HK-2 (cell line): Measurements from ENCODE around the gene SCUBE2.
"Not testable (repeated sequence)": the region's sequence is repeated elsewhere in the genome, so short reads cannot be mapped to it uniquely, and the experiment has no call there.

Experiments used
- DNase-seq: peaks from one replicate; pipeline ENCODE4 v3.0.0-alpha.2; 2018; ENCODE audit not compliant: unreplicated experiment

SCUBE2 gene

DNA sequence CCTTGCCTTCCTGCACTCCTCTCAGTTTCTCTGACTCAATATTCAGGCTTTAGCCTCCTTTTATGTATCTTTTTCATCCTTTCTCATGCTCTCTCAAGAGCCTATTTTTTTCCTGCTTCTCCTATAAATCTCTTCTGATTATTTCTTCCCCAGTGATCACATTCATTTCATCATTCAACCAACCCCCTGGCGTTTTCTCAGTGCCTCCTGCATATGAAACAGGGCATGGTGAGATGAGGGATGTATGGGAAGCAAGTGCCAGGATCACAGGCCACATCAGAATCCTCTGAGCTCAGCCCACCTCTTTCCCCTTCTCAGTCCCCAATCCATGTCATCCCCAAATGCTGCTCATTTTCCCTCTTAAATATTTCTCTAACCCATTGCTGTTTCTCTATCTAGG lies 48.9 kb downstream of the SCUBE2 start:
- no peak for DNase-seq

DNA sequence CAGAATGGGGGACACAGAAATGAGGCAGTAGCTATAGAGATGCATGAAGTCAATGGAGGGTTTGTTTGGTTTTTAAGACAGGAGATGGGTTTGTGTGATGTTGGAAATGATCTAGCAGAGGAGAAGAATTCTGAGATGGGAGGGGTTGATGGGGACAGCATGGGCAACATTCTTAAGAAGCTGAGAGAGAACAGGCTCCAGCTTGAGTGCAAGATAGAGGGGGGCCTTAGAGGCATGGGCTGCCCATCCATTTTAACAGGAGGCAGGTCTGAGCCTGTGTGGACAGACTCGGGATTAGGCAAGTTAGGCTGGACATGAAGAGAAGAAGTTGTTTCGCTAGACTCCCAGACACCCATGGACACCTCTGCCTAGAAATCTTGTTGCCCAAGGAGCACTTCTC lies 49.7 kb downstream of the SCUBE2 start:
- no peak for DNase-seq

DNA sequence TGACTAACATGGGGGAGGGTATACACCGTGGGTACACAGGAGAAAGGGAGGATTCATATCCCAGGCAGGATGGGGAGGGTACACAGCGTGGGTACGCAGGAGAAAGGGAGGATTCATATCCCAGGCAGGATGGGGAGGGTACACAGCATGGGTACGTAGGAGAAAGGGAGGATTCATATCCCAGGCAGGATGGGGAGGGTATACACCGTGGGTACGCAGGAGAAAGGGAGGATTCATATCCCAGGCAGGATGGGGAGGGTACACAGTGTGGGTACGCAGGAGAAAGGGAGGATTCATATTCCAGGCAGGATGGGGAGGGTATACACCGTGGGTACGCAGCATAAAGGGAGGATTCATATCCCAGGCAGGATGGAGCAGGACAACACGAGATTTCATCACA lies 51.0 kb downstream of the SCUBE2 start:
- no peak for DNase-seq

DNA sequence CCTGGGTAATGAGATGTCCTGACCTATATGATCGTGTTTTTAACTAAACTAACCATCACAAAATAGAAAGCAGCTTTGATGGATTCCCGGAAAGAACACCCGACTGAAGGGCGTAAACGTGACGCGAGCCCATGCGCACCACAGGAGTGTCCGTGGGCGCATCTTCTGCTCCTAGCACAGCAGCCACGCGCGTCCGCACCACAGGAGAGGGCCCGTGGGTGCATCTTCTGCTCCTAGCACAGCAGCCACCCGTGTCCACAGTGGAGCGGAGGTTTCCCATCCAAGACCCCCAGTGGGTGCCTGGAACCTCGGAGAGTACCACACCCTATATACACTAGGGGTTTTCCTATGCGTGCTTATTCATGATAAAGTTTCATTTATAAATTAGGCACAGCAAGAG lies 51.5 kb downstream of the SCUBE2 start:
- no peak for DNase-seq

DNA sequence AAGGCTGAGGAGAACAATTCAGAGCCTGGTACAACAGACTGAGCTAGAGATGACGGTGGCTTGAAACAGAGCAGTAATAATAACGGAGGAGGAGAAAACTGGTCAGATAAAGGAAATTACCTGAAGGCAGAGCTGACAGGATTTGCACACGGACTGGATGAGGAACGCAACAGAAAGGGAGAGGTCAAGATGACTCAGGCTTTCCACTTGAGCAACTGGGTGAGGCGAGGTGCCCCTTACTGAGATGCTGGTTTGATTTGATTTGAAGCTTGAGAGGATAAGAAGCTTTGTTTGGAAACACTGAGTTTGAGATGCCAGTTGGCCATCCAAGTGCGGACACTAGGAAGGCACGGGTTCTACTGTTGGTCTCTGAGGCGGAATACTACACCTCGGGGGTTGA lies 52.2 kb downstream of the SCUBE2 start:
- DNase-seq = peak; percentile 28

DNA sequence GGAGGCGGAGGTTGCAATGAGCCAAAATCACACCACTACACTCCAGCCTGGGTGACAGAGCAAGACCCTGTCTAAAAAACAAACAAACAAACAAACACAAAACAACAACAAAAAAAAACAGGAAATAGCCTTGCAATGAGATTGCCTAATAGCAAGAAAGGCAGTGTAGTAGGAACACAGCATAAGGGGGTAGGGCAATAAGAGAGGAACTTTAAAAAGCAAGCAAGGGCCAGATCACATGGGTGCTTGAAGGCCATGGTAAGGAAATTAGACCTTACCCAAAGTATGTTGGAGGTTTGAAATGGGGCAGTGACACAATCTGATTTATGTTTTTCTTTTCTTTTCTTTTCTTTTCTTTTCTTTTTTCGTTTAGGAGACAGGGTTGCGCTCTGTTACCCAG lies 52.9 kb downstream of the SCUBE2 start:
- no peak for DNase-seq

DNA sequence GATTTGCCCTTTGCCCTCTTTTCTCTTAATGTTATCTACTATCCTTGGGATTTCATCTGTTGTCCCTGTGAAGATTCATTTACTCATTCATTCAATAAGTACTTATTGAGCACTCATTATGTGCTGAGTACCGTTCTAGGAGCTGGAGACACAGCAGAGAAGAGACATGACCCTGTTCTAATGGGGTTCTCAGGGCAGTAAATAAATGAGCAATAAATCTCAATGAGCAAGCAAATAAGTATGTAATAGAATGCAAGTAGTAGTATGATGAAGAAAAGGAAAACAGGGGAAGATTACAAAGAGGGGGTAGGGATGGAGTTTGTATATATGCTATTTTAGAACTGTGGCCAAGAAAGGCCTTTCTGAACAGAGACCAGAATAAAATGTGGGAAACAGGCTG lies 53.4 kb downstream of the SCUBE2 start:
- DNase-seq = no peak

DNA sequence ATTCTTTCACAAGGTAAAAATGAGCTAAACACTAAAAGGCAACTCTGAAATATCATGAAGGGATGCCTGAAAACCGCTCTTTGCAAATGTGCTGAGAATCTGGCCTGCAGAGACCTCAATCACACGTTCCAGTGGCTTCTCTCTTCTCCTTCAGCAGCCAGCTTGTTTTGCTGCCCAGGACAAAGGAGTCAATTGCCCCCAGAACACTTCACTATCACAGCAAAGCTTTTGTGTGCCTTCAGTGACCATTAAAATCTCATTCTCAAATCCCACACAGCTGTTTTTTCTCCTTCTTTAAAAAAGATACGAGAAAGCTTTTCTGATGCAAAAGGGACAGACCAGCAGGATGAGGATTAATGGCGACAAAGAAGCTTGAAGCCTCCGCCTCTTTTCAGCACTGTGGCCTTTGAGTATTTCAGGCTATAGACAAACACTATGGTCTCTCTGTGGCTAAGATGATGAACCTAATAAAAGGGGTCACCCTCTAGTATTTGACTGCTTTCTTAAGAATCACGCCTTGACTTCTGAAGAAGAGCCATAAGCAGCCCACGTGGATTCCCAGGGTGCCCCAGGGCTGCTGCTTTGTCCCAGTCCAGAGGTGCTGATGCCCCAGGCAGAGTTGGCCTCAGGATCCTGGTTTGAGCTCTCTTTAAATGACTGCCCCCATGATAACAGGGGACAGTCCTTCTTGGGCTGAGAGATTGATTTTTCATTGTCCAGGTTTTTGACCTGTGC lies 54.2 kb downstream of the SCUBE2 start:
- no peak for DNase-seq

DNA sequence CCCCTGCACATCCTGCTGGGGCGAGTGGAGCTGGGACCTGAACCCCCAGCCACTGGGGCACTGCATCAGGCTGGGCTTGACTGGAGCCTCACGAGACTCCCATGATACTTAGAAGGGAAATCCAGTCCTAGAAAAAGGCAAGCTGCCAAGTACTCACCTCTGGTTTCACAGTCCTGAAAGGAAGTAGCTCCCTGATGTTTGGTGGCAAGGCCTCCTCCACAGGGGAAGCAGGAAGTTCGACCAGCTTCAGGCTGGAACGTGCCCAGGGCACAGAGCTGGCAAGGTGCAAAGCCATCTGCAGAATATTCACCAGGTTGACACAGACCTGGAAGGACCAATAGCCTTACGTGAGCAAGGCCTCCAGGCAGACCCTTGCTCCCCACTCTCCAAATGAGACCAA lies 60.8 kb downstream of the SCUBE2 start:
- DNase-seq = no peak

DNA sequence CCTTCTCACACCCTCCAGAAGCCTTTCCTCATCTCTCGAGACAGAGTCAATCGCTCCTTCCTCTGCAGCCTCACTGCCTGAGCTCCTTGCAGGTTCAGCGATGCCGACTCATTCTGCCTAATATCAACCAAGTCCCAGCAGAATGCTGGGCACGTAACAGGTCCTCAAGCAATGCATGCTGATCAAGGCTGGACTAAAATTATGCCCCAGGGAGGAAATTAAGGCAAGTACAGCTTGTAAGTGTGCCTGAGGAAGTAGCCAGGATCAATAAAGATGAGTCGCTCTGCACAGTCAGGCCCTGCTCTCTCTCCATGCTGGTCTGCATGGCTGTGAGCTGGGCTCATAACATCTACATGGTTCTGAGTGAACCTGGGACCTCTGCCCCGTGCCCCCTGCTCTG lies 62.0 kb downstream of the SCUBE2 start:
- DNase-seq = no peak

DNA sequence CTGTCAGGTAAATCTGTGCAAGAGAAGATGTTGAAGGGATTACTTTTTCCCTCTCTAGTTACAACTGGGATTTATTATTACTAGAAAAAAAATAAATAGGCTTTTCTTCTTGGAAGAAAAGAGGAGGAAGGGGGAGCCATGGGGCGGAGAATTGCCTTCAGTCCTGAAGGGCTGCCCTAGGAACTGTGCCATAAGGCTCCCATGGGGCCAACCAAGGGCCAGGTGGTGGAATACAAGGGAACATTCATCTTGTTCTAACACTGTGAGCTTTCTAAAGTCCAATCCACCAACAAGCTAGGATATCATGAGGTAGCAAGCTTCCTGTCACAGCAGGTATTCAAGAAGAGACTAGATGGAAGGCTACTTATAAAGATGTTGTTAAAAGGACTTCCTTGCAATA lies 62.8 kb downstream of the SCUBE2 start:
- no peak for DNase-seq

DNA sequence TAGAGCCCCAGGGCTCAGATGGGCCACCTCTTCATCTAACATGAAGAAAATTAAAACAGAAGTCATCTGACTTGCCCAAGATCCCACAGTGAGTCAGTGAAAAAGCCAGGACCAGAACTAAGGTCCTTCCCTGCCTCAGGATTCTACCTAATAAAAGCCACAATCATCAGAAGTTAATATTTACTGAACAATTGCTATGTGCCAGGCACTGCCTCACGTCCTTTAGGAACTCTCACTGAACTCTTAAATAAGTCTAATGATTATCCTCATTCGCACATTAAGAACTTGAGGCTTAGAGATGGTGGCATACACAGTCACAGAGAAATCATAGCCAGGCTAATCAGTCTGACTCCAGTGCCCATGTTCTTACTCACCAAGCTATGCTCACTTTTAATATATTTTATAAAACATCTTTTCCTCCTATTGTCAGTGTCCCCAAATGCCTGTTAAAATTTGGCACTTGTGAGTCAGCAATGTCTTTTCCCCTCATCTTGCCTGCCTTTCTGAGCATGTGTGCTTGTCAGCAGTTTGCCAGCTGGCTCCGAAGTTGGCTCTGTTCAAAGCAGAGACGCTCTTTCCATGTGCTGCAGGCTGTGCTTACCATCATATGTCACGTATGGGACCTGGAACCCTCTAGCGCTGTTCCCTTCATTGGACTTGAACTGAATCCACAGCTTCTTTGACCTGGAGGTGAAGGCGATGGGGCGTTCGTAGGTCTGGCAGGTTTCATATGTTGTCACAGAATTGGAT lies 66.1 kb downstream of the SCUBE2 start:
- no peak for DNase-seq

DNA sequence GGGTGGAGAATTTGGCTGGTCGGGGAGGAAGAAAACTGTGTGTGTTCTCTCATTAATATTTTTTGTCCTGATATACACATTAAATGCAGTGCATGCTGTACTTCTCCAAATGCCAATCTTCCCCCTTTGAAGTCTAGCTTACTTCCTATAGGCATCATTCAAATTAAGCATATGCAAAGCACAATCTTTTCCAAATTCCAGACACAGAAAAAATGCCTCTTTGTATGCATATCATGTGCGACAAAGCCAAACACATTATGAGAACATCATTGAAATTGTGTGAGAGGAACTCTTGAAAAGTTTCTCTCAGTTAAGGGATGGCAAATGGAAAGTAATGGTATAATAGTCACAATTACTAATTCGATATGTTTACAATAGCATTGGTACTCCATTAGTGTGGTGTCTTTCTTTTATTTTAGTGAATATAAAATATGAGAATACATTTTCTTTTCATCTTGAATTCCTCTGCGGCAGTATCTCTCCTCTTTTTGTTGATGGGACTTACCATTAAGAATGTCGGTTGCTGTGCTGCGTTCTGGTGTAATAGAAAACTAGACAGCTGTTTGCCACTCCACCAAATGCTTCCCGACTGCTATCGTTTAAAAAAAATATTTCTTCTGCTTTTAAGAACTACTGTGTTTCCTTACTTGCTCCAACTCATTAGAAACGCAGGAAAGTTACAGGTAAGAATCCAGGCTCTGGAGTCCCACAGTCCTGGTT lies 68.3 kb downstream of the SCUBE2 start:
- no peak for DNase-seq

DNA sequence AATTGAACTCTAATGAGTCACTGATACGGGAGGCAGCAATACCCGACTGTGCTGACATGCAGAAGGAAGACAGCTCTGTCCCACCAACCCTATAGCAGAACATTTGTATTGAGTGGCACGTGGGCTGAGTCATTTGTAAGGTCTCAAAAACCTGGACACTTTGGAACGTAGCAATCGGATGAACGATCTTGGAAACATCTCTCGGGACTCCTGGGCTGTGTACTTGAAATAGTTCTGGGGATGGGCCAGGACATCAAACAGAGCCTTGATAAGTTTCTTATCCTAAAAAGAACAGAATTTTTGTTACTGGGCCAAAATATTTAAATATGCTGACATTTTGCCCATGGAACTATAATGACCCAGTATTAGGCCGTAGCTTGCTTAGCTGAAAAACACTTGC lies 70.5 kb downstream of the SCUBE2 start:
- DNase-seq = no peak

DNA sequence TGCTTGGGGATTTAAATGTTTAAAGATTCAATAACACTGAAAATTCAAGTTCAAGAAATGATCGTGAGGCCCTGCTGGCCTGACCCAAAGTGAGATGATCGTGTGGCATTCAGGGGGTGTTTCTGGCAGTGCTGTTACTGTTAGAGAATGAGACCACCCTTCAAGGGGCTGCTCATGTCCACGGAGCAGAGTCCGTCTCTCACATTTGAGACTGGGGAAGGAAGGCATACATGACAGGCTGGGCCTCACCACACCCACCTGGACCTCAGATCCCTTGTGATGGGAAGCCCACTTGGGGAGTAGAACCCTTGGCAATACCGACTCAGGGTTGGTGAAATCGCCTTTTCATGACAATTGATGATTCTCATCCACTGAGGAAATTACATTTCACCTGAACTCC lies 71.5 kb downstream of the SCUBE2 start:
- no peak for DNase-seq

DNA sequence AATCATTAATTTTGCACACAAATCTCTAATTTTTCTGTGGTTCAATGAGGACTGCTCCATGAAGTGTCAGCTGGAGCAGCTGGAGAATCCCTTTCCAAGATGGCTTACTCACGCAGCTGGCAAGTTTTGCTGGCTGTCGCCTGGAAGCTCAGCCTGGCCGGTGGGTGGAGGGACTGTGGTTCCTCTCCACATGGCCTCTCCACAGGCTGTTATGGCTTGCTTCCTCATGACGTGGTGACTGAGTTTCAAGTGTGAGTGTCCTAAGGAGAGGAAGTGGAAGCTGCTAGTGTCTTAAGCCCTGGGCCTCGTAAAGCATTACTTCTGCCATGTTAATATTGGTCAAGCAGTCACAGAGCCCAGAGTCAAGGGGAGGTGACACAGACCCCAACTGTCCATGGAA lies 73.6 kb downstream of the SCUBE2 start:
- DNase-seq = no peak

DNA sequence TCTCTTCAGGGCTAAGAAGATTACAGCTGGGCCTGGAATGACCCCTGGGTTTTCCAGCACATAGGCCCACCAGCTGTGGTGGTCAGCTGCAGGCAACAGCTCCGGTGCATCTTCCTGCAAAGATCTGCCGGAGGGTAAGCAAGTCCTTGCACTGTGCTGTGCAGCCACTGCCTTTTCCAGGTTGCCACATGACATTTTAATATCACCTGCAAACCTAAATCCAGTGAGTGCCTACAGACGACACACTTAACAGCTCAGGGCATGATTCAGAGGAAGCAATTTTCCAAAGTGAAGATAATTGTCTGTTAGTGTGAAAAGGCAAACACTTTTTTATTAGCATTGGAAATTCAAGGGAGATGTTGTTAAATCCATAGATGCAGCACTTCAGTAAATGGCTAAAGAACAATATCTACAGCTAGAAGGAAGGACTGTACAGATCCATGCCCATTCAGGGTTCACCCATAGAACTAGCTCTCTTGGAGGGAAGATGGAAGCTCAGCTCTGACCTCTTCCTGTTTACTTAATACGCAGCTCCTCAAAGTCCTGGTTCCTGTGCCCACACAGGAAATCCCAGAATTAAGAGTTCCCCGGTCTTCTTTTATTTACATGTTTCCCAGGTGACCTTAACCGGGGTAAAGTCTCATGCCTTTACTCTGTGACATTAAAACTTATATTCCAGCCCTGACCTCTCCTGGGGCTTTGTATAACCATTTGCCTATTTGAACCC lies 74.3 kb downstream of the SCUBE2 start:
- DNase-seq = no peak

DNA sequence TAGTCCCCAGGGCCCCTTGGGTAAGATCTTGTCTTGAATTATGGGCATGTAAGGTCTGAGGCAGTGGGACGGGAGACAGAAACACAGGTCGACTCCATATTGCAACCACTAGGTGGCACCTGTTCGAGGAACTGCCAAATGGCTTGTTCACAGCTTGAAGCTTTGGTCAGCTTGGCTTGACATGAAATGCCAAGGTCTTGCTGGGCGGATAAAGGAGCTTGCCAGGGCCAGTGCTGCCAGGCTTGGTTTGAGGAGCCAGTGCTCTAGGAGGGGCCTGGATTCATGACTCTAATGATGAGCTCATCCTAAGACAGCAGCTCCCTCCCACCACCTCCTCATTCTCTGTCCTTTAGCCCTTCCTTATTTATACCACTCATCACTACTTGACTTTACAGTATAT lies 75.7 kb downstream of the SCUBE2 start:
- peak; percentile 38 for DNase-seq

DNA sequence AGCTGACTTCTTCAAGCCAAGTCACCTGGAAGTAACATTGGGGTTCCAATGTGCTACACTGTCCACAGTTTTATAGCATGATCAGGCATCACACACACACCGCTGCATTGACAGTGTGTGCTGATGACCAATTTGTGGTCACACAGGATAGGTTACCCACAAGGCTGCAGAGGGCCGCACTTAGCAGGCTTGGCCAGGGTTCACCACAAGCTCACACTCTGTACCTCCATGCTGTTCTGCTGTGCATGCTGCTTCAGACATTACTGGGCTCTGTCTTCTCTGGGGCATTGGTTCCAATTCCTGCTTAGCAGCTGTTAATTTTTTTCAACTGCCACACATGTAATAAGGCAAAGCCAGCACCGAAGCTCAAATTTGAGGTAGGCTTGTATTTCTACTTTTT lies 76.6 kb downstream of the SCUBE2 start:
- DNase-seq = no peak

DNA sequence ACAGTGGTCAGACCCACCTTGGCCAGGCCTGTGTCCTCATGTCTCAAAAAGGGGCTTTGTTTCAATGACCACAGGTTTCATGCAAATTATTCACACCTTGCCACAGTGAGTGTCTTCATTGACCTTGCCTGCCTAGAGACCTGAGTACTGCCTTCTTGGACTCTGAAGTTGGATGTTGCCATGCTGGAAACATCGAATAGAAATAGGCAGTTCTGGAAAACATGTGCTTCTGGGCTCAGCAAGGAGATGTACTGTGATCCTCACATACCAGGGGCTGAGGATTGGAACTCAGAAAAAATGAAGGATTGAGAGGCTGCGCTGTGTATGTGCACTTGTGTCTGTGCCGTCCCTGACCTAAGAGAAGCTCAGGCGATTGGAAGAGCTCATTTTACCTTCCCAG lies 78.0 kb downstream of the SCUBE2 start:
- no peak for DNase-seq

DNA sequence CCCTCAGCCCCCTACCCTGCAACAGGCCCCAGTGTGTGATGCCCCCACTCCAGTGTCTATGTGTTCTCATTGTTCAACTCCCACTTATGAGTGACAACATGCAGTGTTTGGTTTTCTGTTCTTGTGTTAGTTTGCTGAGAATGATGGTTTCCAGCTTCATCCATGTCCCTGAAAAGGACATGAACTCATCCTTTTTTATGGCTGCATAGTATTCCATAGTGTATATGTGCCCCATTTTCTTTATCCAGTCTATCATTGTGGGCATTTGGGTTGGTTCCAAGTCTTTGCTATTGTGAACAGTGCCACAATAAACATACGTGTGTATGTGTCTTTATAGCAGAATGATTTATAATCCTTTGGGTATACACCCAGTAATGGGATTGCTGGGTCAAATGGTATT lies 81.9 kb downstream of the SCUBE2 start:
- DNase-seq = not testable (repeated sequence)

DNA sequence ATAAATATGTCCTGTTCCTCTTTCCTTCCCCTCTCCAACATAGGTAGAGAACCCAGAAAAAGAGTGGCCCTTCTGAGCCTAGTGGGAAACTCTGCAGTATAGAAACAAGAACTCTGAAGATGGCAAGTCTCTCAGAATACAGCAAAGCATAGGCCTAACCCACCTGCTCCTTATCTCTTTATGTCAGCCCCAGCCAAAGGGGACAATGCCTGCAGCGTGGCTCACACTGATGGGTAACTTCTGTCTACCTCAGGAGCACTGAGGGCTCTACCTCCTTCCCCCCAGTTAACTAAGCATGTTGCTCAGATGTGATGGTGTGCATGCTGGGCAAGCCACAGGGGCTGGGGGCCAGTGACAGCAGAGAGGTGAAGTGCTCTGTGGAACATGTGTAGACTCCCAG lies 82.7 kb downstream of the SCUBE2 start:
- no peak for DNase-seq
